Fibroblast of skin of left quadriceps (primary cell): Measurements from ENCODE around the gene DLX2.

Experiments
- DNase-seq, 2 experiments: peaks; one replicate each; pipeline ENCODE4 v3.0.0-alpha.2; 2013; ENCODE audit warnings: low read depth in 2 of 2

DLX2 gene

GRCh38 chr2:172094294-172095145 lies 8.2 kb downstream of the DLX2 start:
- no peak for DNase-seq

- DNase-seq: no peak
Measured at GRCh38 chr2:172093416-172094293, 9.0 kb downstream of the DLX2 start.

- DNase-seq: no peak
Measured at GRCh38 chr2:172092716-172093415, 9.8 kb downstream of the DLX2 start.

GRCh38 chr2:172091761-172092566 lies 10.7 kb downstream of the DLX2 start:
- no peak for DNase-seq

GRCh38 chr2:172091000-172091641 lies 11.6 kb downstream of the DLX2 start:
- no peak for DNase-seq

- no peak for DNase-seq
Measured at GRCh38 chr2:172090044-172090961, 12.4 kb downstream of the DLX2 start.

GRCh38 chr2:172089633-172090032 lies 13.1 kb downstream of the DLX2 start:
- DNase-seq: no peak

GRCh38 chr2:172089005-172089504 lies 13.6 kb downstream of the DLX2 start:
- no peak for DNase-seq

- DNase-seq: no peak
Measured at GRCh38 chr2:172088245-172089004, 14.3 kb downstream of the DLX2 start.

- DNase-seq: no peak
Measured at GRCh38 chr2:172087780-172088244, 14.9 kb downstream of the DLX2 start.

GRCh38 chr2:172087207-172087779 lies 15.4 kb downstream of the DLX2 start:
- DNase-seq: no peak

GRCh38 chr2:172086241-172087206 lies 16.2 kb downstream of the DLX2 start:
- no peak for DNase-seq

GRCh38 chr2:172085460-172086159 lies 17.1 kb downstream of the DLX2 start, which contains the start of gene DLX1:
DLX1 (plus strand) TSS chr2:172085507; CDS start chr2:172085678, 171 bp downstream.
- DNase-seq: no peak

GRCh38 chr2:172084645-172085459 lies 17.8 kb downstream of the DLX2 start:
- peak; percentile 91 to 93 for DNase-seq

GRCh38 chr2:172084395-172084644 lies 18.4 kb downstream of the DLX2 start:
- no peak for DNase-seq
